GM13976 (cell line): Measurements from ENCODE around the gene CMKLR1.

Experiments
- DNase-seq: peaks from one replicate; pipeline ENCODE4 v3.0.0; 2012; ENCODE audit warnings: low spot score
- in situ Hi-C: fragments of 300-500 bp; cut with MboI; formaldehyde crosslinking; loops from one replicate; pipeline ENCODE4 v1.12.0; 2022; ENCODE audit warnings: low sequenced_read_pairs, mixed read lengths, inconsistent platforms; ENCODE audit not compliant: unreplicated experiment
- TF ChIP-seq, protein P1 (sequence below): IDR thresholded peaks from 2 replicates; pipeline ENCODE4 v1.5.1; 2012; ENCODE audit warnings: borderline replicate concordance, mild to moderate bottlenecking; ENCODE audit not compliant: insufficient read depth; ENCODE audit errors: extremely low read depth, missing control alignments, control extremely low read depth

The CMKLR1 gene

DNA sequence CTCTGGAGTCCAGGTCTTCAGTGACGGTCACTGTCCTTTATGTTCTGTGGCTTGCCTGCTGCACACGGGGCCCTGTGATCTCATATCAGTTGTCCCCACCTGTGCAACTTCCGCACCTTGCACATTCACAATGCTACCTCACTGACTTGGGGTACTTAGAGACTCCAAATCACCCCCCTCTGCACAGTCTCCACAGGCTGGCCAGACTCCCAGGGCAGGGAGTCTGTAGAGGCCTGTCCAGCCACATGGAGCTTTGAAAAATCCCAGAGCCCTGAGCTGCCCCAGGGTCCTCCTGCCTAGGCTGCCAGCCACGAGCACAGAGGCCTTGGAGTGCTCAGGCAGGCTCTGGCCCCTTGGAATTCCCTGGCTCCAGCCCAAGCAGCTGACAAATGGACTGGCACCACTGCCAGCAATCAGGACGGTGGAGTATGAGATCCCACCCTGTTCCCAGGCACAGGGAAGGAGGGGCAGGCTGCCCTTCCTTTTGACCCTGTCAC lies 26.4 kb downstream of the CMKLR1 start:
- TF ChIP-seq, protein P1, sequence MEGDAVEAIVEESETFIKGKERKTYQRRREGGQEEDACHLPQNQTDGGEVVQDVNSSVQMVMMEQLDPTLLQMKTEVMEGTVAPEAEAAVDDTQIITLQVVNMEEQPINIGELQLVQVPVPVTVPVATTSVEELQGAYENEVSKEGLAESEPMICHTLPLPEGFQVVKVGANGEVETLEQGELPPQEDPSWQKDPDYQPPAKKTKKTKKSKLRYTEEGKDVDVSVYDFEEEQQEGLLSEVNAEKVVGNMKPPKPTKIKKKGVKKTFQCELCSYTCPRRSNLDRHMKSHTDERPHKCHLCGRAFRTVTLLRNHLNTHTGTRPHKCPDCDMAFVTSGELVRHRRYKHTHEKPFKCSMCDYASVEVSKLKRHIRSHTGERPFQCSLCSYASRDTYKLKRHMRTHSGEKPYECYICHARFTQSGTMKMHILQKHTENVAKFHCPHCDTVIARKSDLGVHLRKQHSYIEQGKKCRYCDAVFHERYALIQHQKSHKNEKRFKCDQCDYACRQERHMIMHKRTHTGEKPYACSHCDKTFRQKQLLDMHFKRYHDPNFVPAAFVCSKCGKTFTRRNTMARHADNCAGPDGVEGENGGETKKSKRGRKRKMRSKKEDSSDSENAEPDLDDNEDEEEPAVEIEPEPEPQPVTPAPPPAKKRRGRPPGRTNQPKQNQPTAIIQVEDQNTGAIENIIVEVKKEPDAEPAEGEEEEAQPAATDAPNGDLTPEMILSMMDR: no peak
- in situ Hi-C loops: no loop called here
- no peak for DNase-seq

DNA sequence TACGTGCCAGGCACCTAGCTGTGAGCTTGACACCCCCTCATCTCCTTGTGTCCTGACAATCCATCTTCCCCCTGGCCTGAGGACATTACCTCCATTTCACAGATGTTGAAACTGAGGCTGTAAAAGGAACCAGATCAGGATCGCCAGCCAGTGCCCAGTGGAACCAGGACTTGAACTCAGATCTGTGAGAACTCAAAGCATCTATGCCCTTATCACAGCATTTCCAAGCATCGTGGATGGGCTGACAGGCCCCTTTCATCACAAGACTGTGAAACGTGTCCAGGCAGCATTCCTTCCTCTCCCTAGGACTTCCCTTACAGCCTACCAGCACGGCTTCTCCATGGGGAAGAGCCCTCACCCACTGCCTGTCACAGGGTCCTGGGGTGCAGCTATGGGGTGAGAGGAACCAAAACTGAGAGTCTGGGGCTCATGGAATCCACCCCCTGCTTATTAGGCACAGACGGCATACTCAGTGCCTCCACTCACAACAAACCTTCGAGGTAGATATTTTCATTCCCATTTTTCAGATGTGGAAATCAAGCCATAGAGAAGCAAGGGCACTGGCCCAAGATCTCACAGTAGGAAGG lies 26.9 kb downstream of the CMKLR1 start:
- no peak for DNase-seq
- in situ Hi-C loops: no loop called here
- TF ChIP-seq, protein P1: no peak

DNA sequence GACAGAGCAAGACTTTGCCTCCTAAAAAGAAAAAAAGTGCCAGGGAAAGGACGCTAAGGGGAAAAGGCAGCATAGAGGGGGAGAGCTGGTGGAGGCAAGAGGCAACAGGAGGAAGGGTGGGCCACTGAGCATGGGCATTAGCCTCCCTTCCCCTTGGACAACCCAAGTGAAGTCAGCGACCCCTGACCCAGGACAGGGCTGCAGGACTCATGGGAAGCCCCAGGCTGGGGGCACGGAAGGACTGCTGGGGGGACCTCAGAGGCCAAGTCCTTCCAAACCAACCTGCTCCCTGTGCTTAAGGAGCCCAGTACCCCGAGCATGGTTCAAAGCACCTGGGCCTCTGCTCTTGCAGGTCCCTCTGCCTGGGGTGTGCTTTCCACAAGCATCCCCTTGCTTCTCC lies 27.5 kb downstream of the CMKLR1 start:
- DNase-seq: no peak
- TF ChIP-seq, protein P1: no peak
- in situ Hi-C loops: no loop called here

DNA sequence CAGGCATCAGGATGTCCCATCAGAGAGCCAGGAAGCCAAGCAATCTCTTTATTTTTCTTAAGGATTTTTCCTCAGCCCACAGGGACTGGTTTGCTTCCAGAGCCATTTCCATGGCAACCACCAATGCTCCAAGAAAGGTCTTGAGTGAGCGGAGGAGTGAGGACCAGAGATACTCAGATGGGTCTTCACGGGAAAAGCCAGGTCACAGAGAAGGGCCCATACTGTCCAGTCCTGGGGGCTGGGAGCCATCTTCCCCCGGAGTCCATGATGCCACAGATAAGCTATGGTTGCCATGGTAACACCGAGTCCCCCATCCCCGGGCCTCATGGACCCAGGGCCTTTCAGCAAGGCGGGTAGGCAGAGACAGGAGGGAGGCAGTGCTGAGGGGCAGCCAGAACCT lies 28.6 kb downstream of the CMKLR1 start:
- DNase-seq: no peak
- in situ Hi-C loops: no loop called here
- TF ChIP-seq, protein P1: no peak

DNA sequence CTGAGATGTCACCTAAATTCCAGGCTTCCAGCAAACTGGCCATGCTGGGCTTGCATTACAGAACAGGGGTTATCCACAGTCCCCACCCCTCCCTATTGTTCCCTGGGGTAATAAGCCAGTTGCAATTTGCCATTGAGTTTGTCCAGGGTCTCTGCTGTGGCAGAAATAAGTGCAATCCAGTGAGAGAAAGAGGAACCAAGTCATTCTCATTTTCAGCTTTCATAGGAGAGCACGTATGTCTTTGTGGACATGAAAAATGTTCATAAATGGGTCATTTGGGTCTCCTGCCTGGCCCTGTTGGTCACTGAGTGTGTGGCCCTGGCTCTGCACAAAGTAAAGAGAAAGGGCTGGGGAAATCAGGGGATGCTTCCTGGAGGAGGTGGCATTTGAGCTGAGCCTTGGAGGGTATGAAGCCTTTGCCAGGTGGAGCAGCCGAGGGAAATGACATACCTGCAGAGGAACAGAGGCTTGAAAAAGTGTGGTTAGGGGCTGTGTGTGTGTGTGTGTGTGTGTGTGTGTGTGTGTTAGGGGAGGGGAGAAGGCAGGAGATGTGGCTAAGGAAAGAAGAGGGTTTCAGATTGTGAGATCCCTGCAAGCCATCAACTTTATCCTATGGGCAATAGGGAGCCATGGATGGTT lies 29.3 kb downstream of the CMKLR1 start:
- in situ Hi-C loops: no loop called here
- DNase-seq: peak; percentile 57
- TF ChIP-seq, protein P1: no peak

DNA sequence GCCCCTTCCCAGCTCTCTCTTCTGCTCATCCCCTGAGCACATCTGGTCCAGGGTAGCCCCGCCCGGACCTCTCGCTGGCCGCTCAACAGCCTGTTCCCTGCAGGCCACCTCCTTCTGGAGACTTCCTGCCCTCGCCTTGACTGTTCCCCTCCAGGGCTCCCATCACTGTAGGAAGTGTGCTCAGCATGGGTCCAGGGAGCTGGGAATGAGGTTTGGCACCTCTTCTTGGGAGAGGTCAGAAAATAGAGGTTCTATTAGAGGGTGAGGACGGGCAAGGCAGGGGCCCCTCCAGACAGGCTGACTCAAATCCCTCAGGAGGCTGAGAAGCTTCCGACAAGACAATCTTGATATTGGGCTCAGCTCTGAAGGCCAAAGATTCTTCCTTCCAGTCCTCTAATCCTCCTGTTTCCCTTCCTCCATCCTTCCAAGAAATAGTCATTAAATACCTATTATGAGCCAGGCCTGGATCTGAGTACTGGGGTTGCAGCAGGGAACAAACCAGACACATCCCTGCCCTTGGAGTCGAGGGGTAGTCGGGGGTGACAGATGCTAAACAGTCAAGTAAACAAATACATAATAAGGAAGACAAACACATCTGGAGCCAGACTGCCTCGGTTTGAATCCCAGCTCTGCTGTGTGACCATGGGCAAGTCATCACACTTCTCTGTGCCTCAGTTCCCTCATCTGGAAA lies 30.6 kb downstream of the CMKLR1 start:
- DNase-seq: no peak
- TF ChIP-seq, protein P1: no peak
- in situ Hi-C loops: no loop called here
